GM18505 (cell line): ENCODE measurements around the gene AGXT.

ENCODE experiments used
- ATAC-seq: cut with Tn5 transposase; IDR thresholded peaks from one replicate; pipeline ENCODE4 v1.9.1; 2021; ENCODE audit not compliant: unreplicated experiment
- POLR2A ChIP-seq: IDR thresholded peaks from 4 replicates; pipeline ENCODE4 v1.6.1; 2011; ENCODE audit warnings: borderline replicate concordance; ENCODE audit not compliant: insufficient read depth, insufficient read length; ENCODE audit errors: extremely low read depth

Gene AGXT

GRCh38 chr2:240917684-240918257, 49.1 kb downstream of the AGXT start:
- no peak for ATAC-seq

DNA sequence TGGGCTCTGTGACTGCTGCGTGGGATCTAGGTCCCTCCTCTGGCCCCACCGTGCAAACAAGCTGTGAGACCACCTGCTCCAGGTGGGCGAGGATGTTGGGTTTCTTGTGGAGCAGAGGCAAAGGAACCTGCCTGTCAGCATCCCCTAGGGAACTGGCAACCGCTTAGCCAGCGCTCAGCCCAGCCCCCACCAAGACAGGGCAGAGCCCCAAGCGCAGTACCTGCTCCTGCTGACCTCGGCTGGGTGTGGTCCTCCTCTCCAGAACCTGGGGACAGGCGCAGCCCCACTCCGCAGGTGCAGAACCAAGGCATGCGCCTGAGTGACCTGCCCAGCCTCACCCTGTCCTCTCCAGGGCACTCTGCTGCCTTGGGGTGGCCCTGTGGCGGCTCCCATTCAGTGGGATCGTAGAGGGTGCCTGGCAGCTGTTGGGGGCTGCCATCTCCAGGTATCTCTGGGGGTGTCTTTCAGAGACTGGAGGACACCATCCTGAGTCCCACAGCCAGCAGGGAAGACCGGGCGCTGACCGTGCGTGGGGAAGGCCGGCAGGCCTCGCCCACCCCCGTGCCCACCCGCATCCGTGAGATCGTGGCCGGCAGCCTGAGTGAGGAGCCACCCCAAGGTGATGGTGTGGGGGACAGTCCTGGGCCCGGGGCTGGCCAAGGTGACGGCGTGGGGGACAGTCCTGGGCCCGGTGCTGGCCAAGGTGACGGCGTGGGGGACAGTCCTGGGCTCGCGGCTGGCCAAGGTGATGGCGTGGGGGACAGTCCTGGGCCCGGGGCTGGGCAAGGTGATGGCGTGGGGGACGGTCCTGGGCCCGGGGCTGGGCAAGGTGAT, 49.9 kb downstream of the AGXT start:
- TF ChIP-seq POLR2A = no peak

More at GRCh38 chr2:240917684-240918257, 49.1 kb downstream of the AGXT start:
- TF ChIP-seq POLR2A = no peak

DNA sequence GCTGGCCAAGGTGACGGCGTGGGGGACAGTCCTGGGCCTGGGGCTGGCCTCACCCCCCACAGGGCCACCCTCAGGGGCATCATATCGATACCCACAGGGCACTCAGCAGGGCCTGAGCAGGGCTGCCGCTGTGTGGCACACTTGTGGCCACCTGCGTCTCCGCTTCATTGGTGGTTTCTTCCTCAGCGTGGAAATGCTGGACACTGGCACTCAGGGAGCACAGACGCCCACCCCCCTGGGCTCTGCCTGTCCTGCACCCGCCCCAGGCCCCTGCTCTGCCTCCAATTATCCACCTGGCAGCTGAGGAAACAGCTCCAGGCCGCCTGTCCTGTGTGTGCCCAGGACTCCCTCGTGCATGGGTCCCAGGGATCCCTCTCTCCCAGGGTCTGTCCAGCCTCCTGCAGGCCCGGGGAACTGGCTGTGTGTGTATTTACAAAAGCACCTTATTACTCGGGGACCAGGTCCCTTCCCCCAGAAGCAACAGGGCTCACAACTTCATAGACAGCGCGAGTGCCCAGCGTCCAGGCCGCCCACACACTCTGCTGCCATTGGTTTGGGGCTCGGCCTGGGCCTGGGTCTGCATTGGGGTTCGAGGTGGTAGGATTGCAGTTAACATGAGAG, 50.6 kb downstream of the AGXT start:
- ATAC-seq = no peak
- no peak for TF ChIP-seq POLR2A

More for the DNA sequence above, 49.9 kb downstream of the AGXT start:
- no peak for ATAC-seq

GRCh38 chr2:240919786-240920782, 51.5 kb downstream of the AGXT start:
- ATAC-seq = no peak
- TF ChIP-seq POLR2A = no peak

DNA sequence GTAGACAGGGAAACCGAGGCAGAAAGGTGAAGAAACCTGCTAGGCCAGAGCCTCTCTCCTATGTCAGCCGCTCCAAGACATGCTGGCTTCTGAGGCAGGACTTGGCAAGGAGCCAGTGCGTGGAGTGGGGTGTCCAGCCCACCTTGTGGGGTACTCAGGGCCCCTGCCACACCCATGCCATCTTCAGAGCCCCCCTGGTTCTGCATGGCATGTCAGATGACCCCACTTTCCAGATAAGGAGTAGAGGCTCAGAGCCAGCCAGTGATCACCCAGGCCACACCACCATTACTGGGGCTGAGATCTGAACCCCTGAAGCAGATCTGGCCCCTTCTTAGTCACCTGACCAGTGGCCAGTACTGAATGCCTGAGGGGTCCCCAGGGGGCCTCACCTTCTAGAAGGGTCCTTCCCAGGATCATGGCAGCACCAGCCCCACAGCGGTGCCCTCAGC, 52.2 kb downstream of the AGXT start:
- TF ChIP-seq POLR2A = no peak
- ATAC-seq = no peak

- no peak for ATAC-seq
- no peak for TF ChIP-seq POLR2A
Measured at GRCh38 chr2:240921311-240921994, 52.8 kb downstream of the AGXT start.

DNA sequence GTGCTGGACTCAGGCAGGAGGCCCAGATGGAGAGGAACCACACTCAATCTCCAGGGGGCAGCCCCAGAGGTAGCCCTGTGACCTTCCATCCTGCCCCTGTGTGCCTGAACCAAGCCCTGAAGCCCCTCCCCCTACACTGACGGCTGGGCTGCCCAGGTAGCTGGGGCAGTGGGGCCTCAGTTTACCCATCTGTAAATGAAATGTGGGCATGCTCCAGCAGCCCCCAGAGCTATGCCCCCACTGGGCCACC, 53.3 kb downstream of the AGXT start:
- ATAC-seq = no peak
- TF ChIP-seq POLR2A = no peak

DNA sequence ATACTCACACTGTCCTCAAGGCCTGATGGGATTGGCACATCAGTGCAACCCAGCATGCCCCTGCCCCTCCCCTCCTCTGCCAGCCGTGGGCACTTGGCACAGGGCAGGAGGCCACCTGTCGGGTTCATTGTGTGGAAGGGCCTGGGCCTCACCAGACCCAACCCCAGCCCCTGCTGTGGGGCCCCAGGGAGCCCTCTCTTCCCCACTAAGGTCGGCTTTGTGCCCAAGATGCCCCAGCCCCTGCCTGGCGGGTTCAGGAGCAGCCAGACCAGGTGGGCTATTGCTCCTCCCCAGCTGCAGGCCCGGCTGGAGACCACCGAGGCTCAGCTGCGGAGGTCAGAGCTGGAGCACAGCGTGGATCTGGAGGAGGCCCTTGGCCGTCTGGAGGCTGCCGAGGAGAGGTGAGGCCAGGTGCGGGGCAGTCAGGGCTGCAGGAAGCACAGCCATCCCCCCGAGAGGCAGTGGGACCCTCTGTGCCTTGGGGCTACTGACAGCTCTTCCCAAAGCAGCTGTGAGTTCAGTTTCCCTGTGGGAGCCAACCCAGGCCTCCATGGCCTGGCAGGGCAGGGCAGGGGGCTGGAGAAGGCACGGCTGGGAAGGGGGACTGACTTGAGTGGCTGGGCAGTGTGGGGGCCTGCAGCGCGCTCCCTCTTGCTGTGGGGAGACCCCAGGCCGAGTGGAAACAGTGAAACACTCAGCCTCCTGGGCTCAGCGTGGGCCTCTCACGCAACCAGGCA, 53.8 kb downstream of the AGXT start:
- ATAC-seq = no peak
- no peak for TF ChIP-seq POLR2A

DNA sequence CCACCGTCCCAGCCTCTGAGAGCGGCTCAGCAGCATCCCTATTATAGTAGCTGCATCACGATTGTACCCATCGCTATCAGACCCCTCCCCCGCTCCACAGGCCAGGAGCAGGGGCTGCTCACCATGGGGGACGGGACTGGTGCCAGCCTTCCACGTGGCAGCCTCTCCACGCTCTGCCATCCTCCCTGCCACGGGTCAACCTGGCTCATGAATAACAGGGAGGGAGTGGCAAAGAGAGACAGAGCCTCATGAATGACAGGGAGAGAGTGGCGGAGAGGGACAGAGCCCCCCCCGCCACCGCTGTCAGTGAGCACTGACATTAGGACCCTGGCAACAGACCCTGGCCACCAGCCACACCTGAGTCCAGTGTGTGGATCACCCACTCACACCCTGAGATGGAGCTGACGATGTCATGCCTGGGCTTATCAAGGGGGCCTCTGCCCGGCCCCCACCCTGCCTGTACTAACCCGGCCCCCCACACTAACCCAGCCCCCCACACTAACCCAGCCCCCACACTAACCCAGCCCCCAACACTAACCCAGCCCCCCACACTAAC, 54.4 kb downstream of the AGXT start:
- TF ChIP-seq POLR2A = no peak
- no peak for ATAC-seq

DNA sequence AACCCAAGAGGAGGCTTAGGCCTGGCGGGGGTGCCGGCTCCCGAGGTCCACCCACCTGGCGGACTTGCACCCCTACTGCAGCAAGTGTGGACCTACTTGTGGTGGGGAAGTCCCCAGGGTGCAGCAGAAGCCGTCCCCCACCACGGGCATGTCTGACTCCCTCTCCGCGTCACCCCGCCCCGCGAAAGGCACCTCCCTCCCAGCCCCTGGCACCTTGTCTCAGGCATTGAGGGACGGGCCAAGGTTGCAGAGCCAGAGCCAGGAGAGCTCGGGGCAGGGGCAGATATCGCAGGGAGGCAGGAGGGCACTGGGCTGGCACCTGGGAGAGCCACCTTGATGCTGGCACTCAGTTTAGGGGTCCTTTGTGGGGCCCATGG, 56.6 kb downstream of the AGXT start:
- ATAC-seq = no peak
- no peak for TF ChIP-seq POLR2A

- no peak for TF ChIP-seq POLR2A
- no peak for ATAC-seq
Measured at GRCh38 chr2:240925568-240926515, 57.2 kb downstream of the AGXT start.
